HG02885 (cell line): ENCODE results near the gene FBXW9.
"Not testable (repeated sequence)": the region's sequence is repeated elsewhere in the genome, so short reads cannot be mapped to it uniquely, and the experiment has no call there.

Experiments
- ATAC-seq: cut with Tn5 transposase; IDR thresholded peaks from one replicate; pipeline ENCODE4 v1.9.1; 2021; ENCODE audit warnings: mild to moderate bottlenecking; ENCODE audit not compliant: unreplicated experiment, poor library complexity

FBXW9 gene

DNA sequence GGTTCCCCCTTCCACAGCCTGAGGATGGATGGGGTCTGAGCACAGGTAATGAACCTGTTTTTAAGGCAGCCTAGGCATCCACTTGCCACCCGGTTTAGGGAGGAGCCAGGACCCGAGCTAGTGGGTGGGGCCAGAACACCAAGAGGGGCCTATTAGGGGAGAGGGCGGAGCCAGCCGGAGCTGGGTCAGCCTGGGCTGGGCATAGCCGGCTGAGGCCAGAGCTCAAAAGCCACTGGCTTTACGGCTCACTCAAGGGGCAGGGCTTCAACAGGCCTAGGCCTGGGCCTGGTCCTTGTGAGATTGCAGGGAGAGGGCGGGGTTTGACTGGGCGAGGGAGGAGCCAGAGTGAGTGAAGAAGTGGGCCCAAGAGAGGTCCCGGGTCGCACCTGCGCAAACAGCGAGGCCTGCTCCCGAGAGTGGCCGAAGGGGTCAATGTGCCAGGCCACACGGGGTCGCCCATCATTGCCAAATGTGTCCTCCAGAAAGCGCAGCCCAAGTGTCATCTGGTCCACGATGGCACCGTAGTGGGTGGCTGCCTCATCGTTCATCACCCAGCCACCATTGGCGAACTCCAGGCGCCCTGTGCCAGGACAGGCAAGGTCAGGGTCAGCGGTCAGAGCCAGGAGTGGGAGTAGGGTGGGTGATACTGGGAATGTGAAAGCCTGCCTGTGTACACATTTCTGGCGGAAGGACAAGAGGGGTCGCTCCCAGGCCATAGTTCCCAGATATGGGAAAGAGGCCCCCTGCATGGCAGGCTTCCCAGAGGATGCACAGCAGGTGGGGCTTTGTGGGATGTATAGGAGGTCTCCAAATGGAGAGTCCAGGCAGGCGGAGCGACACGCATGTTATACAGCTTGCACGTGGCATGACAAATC is 31.8 kb downstream of the FBXW9 start:
- no peak for ATAC-seq

DNA sequence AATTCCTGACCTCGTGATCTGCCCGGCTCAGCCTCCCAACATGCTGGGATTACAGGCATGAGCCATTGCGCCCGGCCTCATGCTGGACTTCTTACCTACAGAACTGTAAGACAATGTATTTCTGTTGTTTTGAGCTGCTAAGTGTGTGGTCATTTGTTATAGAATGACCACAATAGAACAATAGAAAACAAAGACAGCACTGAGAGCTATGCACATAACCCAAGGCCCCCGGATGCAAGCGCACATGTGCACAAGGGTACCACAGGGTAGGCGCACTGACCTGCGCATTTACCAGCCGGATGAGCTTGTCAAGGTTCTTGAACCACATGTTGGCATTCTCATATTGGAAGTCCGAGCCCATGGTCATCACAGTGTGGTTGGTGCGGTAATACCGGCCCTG is 35.5 kb downstream of the FBXW9 start:
- no peak for ATAC-seq

DNA sequence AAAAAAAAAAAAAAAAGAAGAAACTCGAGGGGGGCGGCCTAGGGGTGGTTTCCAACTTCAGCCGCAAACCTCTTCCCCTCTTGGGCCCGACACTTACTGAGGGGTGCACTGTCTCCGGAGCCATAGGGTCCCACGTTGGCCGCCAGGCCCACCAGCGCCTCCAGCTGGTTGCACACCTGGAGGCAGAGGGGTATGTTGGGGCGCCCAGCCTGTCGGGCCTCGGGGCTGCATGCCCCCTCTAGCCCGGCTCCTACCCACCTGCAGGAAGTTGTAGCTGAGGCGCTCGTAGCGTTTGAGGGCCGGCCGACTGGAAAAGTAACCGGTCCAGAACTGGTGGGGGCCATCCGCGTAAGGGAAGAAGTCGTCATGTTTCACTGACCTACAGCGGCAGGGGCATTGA is 38.5 kb downstream of the FBXW9 start:
- no peak for ATAC-seq

DNA sequence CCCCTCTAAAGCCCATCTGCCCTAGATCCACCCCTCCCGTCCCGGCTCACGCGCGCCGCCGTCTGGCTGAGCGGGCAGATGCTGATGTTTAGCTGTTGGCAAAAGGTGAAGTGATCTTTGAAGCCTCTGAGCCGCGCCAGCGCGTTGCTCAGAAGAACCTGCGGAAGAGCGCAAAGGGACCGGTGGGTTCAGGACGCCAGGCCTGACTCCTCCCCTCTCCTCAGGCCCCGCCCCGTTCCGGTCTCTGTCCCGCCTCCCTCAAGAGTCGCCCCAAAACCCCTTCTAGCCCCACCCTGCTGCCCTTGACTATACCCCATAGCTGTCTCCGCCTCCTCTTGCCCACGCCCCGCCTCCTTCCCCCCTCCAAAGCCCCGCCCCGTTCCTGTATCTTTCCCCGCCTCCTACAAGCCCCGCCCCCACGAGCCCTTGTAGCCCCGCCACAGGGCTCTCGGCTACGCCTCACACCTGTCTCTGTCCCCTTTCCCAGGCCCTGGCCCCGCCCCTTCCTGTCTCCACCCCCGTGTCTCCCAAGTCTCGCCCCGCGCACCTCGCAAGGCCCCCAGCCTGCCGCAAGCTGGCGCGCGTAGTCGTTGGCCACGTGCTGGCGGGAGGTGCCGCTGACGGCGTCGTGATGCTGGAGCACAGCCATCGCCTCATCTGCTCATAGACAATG is 39.4 kb downstream of the FBXW9 start:
- ATAC-seq: no peak

DNA sequence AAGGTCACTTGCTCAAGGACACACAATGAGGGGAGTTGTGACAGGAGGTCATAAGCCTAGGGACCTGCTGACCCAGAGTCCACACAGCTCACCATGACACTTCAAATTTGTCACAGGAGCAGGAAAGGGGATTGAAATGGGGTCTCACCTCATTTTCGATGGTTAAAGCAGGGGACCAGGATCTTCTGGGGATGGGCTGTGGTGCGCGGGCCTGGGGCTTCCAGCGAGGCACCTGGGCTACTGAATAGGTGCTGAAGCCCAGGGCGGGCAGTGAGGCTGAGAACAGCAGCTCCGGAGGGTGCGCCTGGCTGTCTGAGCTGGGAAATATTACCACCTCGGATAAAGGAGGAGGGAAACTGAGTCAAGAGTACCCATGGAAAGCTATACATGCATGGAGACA is 40.9 kb downstream of the FBXW9 start:
- no peak for ATAC-seq

DNA sequence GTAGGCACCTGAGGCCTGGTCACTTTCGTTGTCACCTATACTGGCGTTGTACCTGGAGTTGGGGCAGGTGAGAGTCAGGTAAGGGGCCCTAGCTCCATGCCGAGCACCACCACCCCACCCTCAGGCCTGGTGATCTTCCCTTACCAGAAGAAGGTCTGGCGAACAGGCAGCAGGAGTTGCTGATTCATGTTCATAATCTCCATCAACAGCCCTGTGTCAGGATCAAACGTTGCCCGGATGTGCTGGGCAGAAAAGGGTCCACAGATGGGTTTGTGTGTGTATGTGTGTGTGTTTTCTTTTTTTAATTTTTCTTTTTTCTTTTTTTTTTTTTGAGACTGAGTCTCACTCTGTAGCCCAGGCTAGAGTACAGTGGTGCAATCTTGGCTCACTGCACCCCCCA is 44.2 kb downstream of the FBXW9 start:
- ATAC-seq: no peak

DNA sequence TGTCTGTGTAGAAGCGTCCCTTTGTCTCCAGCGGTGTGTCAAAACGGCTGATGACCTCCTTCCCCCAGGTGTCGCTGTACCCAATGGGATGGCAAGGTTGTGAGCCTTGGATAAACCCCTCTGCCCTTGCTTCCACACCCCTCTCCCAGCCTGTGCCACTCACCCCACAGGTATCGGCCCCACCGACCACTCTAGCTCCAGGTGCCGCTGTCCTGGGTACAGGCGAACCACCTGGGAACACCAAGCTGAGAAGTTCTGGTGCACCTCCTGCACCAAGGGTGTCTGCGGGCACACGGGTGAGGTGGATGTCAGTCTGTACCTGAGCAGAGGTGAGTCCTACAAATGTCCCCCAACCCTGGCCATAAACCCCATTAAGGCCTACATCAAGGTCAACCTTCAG is 46.5 kb downstream of the FBXW9 start:
- ATAC-seq: no peak

DNA sequence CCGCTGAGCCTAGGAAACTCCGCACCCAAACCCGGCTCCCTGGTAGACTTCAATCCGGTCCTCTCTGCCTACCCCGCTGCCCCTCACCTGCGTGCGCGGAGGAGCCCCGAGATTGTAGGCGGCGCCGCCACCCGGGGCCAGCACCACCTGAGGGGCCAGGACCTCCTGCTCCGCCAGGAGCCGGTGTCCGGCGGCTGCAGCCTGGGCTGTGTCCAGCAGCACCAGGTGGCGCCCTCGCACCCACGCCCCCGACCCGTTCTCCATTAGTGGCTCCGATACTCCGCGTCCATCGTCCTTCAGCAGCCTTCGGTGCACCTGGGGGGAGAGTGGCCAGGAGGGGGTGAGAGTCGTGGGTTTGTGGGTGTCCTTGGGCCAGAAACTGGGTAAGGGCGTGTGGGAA is 48.3 kb downstream of the FBXW9 start:
- no peak for ATAC-seq

DNA sequence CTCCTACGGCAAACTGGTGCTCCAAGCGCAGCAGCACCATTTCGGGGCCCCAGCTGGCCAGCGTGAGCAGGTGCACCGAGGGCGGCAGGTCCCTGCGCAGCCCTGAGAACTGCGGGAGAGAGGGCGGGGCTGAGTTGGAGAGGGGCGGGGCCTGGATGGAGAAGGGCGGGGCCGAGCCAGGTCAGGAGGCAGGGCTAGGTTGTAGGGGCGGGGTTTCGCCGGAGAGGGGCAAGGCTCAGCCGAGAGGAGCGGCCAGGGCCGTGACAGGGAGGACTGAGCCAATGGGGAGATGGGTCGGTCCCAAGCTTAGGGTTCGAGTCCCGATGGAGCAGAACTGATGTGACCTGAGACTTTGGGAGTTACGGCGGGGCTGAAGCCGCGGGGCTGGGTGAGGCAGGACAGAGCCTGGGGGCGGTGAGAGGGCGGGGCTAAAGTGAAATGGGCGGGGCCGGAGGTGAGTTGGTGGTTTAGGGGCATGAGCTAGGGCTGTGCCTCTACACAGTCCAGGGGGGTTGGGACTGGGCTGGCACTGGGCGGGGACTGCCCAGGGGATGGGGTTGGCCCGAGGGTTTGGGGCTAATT is 48.9 kb downstream of the FBXW9 start:
- no peak for ATAC-seq

DNA sequence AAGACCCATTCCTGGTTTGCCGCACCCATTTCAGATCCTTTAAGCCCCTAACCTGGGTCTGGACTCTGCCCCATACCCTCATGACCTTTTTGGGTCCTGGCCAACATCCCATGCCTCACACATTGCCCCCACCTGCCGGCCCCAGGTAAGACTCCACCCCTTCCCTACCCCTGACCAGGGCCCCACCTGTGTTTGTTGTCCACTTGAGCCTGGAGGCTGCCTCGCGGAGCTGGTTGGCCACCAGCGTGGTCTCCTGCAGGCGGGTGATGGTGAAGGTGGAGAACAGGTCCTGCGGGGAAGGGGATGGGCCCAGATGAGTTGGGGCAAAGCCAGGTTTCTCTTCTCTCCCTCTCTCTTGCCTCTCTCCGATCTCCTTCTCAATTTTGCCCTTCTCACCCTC is 49.4 kb downstream of the FBXW9 start:
- ATAC-seq: no peak

DNA sequence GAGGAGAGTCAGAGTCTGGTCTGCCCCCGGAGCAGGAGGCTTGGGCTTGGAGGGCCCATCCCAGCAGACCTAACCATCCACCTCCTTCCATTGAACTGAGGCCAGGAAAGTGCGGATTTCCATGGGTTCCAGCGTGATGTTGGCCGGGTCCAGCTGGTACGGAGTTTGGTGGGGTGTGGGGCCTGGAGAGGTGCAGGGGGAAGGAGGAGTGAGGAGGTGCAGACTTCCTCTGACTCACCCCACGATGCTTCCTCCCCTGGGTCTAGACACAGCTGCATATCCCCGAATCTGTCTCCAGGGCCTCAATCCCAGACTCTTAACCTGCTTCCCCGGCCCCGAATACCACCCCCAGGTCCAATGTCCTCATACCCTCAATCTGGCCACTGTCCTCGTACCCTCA is 49.9 kb downstream of the FBXW9 start:
- ATAC-seq: no peak

DNA sequence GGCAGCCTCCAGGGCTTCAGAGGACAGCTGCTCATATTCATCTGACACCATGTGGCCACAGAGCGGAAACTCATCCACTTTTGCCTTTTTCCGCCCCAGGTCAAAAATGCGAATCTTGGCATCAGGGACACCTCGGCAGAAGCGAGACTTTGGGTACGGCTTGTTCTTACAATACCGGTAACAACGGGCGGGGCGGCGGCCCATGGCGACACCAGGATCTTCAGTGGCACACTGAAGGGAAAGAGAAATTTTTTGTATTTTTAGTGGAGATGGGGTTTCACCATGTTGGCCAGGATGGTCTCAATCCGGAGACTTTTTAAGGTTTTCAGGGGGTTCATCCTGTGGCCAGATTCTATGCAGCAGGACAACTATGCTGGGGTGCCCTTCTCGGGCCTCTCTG is 52.7 kb downstream of the FBXW9 start:
- not testable (repeated sequence) for ATAC-seq

DNA sequence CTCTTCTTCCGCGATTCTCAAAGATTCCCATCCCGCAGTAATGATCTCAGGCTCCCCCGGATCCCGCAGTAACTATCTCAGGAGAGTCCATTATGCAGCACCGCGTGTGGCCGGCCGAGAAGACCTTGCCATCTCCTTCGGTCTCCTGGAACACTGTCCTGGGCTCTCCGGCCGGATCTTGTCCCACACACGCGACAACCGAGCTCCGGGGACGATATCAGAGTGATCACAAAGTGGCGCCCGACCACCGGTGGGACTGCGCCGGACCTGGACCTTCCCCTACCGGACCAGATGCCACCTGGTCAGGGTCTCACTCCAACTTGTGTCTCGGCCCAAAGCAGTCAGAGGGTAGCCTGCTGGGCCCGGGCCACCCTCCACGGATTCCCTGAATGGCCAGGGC is 53.9 kb downstream of the FBXW9 start:
- no peak for ATAC-seq

DNA sequence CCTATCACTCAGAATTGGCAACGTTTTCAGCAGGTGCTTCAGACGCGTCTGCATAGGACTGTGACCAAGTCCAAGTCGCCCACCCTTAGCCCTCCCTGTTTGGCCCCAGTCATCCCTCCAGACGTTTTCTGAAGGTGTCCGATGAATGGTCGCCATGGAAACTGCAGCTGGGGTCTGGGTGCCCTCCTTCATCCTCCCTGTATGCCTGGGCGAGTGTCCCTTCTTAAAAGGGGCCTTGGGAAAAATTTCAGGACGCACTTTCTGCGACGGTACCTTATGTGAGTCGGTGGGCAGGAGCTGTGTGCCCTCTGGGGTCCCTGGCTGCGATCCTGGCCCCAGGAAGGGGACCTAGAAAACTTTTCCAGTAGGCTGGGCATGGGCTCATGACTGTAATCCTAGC is 55.0 kb downstream of the FBXW9 start:
- no peak for ATAC-seq

DNA sequence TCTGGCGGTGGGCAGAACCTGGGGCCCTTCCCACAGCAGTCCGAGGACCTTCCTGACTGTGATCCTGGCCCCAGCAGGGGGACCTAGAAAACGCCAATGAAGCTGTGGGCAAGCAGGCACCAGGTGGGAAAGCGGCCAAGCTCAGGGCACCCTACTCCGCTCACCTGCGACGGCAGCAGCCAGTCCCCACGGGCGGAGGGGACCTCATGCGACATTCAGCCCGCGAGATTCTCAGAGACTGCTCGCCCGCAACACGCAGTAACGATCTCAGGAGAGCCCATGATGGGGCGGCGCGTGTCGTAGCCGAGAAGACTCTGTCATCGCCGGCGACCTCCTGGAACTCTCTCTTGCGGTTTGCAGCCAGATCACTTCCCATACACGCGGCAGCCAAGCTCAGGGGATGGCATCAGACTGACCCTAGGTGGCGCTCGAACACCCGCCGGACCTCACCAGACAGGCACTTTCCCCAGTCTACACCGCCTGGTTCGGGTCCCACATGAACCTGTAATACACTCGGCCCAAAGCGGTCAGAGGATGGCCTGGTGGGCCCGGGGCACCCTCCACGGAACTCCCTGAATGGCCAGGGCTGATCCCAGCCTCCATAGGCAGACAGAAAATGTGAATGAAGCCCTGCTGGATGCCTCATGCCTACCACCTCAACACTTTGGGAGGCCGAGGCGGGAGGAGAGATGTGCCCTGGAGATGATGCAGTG is 56.4 kb downstream of the FBXW9 start:
- ATAC-seq: no peak
